GM19438 (cell line): Measurements from ENCODE around the gene HSPB1.
"Not testable (repeated sequence)": the region's sequence is repeated elsewhere in the genome, so short reads cannot be mapped to it uniquely, and the experiment has no call there.

Experiments
- ATAC-seq: cut with Tn5 transposase; IDR thresholded peaks from one replicate; pipeline ENCODE4 v1.9.1; 2021; ENCODE audit warnings: low read depth; ENCODE audit not compliant: unreplicated experiment

The HSPB1 gene

DNA sequence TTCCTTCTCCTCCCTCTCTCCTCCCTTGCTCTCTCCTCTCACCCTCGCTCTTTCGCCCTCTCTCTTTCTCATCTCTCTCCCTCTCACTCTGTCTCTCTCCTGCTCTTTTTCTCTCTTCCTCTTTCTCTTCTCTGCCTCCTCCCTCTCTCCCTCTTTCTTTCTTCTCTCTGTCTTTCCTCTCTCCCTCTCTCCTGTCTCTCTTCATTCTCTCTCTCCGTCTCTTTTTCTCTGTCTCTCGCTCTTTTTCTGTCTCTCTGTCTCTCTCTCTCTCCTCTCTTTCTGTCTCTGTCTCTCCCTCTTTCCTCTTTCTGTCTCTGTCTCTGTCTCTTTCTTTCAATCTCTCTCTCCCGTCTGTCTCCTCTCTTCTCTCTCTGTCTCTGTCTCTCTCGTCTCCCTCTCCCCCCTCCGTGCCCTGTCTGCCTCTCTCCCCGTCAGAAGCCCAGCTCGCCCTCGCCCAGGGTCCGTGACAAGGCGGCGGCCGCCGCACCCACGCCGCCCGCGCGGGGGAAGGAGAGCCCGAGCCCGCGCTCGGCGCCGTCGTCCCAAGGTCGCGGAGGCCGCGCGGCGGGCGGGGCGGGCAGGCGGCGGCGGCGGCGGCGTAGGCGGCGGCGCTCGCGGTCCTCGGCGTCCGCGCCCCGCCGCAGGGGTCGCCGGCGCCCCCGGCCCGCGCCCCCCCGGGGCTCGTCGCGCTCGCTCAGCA lies 21.3 kb upstream of the HSPB1 start:
- ATAC-seq: no peak

DNA sequence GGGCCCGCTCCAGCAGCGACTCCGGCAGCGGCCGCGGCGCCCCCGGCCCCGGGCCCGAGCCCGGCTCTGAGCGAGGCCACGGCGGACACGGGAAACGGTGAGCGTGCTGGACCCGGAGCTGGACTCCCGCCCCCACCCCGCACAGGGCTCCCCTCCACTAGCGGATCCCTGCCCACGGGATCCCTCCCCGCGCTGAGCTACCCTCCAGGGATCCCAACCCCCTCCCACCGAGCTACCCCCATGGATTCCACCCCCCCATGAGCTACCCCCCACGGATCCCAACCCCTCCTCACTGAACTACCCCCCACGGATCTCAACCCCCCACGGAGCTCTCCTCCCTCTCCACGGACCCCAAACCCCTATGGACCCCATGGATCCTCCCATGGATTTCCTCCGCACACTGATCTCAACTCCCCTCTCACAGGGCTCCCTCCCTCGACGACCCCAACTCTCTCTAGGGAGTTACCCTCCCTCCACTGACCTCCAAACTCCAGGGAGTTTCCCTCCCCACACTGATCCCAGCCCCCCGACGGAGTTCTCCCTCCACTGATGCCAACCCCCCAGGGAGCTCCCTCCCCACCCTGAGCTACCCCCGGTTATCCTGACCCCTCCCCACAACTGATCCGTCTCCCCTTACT lies 20.6 kb upstream of the HSPB1 start:
- no peak for ATAC-seq

DNA sequence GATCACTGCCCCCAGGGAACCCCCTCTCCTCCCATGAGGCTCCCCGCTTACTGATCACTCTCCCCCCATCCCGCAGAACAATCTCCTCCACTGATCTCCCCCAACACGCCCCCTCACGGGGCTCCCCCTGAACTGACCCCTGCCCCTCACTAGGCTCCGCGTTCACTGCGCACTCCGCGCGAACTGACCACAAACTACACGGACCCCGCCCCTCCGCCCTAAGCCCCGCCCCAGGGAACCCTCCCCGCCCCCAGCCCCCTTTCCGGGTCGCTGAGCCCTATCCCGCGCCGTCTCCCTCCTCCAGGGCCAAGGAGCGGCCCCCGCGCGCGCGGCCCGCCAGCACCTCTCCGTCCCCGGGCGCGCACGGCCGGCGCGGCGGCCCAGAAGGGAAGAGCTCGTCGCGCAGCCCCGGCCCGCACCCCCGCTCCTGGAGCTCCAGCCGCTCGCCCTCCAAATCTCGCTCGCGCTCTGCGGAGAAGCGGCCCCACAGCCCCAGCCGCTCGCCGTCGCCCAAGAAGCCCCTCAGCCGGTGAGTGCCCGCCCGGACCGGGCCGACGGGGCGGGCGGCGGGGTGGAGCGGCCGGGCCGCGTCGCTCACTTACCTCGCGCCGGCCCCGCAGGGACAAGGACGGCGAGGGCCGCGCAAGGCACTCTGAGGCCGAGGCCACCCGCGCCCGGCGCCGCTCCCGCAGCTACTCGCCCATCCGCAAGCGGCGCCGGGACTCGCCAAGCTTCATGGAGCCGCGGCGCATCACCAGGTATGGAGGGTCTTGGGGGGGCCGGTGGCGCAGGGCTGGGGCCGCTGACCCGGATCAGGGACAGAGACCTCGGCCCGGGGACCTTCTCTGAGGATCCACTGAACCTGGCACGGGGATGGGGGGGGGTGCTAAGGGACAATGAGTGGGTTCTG lies 19.9 kb upstream of the HSPB1 start:
- no peak for ATAC-seq

DNA sequence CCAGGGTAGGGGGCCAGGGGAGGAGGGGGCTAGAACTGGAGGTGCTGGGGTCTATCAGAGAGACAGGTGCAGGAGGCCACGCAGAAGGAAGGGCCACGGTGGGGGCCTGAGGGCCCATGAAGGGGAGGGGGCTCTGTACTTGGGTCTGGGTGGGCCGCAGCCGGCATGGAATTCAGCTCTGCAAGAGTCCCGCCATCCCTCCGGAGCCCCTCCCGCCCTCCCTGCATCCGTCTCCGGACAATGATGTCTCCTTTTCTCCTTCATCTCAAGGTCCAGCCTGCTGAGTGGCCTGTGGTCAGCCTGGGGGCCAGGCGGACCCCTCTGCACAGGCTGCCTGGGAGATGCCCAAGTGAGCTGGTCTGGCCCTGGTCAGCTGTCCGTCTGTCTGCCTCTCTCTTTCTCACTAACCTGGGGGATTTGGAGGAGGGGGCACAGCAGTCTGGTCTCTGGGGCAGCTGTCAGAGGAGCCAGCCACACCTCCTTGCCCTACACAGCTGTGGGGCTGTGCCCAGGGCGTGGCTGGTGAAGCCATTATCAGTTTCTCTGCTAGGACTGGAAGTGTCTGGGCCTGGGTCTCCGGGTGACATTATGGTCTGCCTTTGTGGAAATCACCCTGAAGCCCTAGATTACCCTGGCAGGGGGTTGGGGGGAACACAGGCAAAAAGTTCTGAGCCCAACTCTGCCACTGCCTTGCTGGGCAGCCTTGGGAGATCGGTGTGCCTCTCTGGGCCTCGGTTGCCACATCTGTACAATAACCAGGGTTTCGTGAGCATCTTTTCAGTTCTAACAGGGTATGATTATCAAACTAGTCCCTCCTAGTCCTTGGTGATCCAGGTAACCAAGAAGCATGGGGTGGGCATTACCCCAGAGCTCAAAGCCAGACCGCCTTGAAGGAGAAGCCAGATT lies 19.0 kb upstream of the HSPB1 start:
- no peak for ATAC-seq

DNA sequence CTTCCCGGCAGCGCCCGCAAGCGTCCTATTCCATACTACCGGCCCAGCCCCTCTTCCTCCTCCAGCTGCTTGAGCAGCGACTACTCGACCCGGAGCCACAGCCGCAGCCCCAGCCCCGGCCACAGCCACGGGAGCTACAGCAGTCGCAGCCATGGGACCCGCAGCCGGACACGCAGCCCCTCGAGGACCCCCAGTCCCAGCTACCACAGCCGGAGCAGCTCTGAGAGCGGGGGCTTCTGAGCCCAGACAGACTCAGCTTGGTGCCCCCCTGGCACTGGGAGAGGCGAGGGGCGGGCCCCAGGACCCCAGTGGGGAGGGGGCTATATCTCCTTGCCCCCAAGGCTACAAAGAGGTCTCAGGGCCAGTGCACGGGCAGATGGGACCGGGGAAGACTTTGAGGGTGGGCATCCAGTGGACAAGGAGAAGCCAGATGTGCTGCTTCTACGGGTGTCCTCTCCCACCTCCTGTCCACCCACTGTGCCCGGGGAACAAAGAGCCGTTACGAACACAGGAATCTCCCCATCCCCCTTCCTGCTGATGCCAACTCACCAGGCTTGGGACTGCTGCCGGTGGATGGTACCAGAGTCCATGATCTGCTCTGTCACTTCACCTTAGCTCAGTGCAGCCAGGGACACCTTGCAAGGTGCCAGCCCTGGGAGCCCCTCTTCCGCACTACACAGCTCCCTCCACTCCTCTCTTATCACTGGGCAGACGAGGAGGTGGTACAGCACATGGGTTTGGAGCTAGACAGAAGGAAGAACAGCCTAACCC lies 16.7 kb upstream of the HSPB1 start:
- no peak for ATAC-seq

DNA sequence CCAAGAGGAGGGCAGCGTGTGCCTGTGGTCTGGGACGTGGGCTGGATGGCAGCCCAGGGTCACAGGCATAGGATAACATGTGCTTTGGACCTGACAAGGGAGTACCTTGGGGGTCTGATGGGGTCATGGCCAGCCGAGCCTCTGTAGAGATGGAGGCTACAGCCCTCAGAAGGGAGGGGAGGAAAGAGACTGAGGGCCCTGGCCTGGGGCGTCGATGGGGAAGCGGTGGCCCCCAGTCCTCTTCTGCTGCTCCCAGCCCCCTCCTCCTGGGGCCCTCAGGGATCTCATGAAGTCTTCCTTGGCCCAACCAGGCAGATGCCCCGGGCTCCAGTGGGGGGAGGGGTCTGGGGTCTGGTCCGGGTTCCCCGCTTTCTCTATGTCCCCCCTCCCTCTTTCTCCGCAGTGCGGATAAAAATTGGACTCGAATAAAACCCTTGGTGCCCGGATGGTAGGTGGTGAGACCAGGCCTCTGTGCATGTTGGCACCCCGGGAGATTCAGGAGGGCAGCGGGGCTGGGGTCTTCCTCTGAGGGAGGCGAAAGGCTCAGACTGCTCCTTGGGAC lies 15.6 kb upstream of the HSPB1 start:
- no peak for ATAC-seq

DNA sequence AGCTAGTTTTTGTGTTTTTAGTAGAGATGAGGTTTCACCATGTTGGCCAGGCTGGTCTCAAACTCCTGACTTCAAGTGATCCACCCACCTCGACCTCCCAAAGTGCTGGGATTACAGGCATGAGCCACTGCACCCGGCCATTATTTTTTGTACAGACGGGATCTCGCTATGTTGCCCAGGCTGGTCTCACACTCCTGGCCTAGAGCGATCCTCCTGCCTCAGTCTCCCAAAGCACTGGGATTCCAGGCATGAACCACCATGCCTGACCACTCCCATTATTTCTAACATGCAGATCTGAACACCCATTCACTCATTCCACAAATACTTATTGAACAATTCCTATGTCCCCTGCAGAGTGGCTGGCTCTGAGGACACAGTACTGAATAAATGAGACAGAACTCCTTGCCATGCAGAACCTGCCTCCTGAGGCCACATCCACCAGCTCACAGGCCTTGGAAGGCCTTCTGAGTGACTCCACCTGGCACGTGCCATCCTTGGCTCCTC lies 11.6 kb upstream of the HSPB1 start:
- ATAC-seq: not testable (repeated sequence)

DNA sequence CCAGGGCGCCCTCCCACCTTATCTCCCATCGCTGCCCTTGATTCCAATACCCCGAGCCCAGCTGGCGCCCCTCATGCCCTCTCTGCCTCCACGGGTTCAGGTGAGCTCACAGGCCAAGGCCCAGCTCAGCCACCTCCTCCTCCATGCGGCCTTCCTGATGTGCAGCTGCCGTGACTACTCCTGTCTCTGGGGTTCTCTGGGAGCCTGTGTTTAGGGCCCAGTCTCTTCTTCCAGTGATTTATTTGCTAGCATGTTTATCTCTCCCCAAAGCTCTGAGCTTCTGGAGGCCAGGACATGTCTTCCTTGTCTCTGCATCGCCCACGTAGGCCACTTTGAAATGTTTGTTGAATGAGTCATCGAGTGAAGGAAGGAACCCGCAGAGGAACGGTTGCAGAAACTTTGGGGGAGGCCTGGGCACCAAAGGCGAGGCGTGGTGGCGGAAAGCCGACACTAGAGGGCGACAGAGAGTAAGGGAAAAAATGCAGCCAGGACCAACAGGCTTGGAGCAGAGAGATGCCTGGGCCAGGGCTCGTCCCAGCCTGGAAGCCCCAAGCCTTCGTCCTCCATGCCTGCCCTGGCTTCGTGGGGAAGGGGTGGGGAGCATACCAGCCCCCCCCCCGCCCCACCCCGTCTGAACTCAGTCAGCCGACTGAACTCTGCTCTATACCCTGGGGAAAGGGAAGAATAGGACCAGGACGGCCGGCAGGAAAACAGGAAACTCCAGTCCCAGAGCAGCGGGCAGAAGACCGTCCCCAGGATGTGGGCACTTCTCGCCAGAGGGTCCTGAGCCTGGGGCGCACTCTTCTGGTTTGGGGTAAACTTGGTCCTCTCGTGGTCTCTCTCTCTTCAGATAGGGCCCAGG lies 10.9 kb upstream of the HSPB1 start:
- ATAC-seq: peak; percentile 70

DNA sequence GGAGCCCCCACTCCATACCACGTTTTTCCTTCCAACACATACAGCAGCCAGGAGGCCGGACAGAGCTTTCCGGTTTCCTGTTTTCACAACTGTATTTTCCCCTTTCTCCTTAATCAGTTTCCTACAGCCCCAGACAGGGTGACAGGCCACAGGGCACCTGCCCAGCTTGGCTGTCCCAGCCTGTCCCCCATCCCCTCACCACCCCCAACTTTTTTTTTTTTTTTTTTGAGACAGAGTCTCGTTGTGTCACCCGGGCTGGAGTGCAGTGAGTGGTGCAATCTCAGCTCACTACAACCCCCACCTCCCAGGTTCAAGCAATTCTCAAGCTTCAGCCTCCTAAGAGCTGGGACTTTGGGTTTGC lies 10.3 kb upstream of the HSPB1 start:
- ATAC-seq: peak; percentile 28

DNA sequence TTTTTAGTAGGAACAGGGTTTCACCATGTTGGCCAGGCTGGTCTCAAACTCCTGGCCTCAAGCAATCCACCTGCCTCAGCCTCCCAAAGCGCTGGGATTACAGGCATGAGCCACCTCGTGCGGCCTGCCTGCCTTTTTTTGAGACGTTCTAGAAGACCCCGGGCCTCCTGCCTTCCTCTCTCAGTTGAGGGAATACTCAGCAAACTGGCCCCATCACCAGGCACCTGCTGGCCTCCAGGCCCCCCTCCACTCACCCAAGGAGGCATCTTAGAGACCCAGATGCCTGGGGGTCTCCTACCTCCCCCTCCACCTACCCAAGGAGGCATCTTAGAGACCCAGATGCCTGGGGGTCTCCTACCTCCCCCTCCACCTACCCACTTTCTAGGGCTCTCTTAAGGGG lies 9.6 kb upstream of the HSPB1 start:
- not testable (repeated sequence) for ATAC-seq

DNA sequence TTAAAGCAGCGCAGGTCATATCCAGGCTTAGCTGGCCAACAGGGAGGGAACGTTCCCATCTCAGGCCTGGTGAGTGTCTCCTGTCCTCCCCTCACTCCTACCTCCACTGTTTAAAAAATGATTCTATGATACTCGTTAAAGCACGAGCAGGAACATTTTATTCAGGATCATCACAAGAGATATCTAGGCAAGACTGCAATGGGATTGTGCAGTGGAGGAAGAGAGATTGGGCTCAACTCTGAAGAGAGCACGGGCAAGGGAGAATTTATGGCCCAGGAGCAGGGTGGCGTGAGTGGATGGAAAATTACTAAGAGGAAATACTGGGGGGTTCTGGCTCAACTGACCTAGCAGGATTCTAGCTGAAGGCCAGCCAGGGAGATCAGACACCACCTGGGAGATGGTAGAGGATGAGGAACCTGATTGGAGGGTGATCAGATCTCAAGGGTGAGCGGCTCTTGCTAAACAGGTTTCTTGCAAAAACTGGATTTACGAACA lies 9.0 kb upstream of the HSPB1 start:
- ATAC-seq: no peak

DNA sequence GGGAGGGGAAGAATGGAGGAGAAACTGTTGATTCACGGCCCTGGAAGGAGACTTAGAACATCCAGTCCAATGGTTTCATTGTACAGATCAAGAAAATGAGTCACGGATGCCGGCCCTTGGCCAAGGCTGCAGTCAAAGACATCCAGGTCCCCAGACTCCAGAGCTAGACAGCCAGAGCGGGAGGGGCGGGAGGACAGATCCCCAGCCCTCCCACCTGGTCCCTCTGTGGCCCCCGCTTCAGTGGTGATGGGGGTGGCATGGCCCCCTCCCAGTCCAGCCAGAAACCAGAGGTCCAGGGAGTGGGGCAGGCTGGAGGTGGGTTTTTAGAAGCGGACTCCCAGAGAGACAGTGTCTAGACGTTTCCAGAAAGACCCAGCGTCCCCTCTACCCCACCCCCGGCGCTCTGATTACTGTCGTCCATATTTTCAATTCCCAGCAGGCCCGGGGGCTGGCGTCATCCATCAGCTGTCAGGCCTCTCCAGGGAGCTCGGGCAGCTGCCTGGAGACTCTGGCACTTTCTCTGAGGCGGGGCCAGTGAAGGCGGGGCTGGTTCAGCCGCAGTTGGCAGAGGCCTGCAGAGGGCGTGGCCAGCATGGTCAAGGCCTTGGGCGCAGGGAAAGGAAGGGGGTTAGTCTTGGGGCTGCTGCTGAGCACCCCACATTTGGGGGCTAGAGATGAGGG lies 8.0 kb upstream of the HSPB1 start:
- ATAC-seq: no peak

DNA sequence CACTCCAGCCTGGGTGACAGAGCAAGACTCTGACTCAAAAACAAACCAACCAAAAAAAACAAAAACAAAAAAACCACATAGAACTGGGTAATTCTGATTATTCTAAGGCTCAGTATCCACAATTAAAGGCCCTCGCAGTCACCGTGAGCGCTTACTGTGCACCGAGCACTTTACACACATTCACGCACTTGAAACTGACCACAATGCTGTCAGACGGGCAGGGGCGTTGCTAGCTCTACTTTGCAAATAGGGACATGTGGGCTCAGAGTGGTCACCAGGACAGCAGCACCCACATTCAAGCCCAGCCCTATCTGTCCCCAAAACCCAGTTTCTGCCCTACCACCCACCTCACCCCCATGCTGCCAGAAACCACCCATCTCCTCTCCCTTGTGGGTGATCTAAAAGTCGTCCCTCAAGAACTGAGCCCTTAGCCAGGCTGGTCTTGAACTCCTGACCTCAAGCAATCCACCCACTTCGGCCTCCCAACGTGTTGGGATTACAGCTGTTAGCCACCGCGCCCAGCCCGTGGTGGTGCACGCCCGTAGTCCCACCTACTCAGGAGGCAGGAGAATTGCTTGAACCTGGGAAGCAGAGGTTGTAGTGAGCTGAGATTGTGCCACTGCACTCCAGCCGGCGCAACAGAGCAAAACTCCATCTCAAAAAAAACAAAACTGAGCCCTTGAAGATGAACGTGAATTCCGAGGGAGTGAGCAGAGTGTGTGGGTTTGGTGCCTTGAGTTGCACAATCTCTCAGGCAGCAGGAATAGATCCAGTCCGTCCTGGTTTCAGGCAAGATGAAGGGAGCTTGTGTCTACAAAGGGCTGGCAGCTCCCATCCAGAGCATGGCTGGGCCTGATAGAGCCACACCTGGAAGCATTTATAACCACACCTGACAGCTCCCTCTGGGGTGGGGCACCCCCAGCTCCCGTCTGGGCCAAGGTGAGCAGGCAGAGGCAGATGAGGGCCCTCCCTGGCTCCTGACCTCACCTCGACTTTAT lies 5.4 kb upstream of the HSPB1 start:
- no peak for ATAC-seq

DNA sequence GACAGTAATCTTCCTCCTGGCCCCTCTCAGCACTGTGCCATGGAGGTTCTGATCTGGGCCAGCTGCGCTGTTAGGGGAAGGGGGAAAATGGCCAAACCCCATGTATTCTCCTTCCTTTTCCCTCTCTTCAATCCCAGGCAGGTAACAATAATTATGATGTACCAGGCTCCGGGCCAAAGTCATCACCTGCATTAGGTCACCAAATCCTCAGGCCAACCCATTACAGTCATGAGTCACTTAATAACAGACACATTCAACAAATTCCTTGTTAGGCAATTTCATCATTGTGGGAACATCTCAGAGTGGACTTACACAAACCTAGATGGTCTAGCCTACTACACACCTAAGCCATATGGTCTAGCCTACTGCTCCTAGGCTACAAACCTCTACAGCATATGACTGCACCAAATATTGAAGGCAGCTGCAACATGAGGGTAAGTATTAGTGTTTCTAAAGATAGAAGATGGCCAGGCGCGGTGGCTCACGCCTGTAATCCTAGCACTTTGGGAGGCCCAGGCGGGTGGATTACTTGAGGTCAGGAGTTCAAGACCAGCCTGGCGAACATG lies 2.2 kb upstream of the HSPB1 start:
- no peak for ATAC-seq

DNA sequence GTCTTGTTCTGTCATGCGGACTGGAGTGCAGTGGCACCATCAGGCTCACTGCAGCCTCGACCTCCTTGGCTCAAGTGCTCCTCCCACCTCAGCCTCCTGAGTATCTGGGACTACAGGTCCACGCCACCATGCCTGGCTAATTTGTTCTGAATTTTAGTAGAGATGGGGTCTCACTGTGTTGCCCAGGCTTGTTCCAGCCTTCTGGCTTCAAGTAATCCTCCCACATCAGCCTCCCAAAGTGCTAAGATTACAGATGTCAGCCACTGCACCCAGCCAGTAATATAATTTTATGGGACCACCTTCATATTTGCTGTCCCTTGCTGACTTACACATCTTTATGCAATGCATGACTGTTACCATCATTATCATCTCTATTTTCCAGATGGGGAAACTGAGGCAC lies 1.5 kb upstream of the HSPB1 start:
- no peak for ATAC-seq
